Large intestine (tissue), 3 donors: ENCODE data around the gene FBXL7. TPM values are rescaled to one million over a fixed set of nuclear protein-coding genes. Genes with fewer than 3 reads are reported as not detected.

Experiments
- DNase-seq, 2 donors: peaks; one replicate each; pipeline versions ENCODE4 v3.0.0 to v3.0.0-alpha.2; 2013
- H3K27ac ChIP-seq: one replicate; pipeline ENCODE4 v1.5.1; 2013; ENCODE audit warnings: low read length
- H3K27me3 ChIP-seq: 2 replicates; pipeline ENCODE4 v1.6.1; 2013; ENCODE audit warnings: low read length; ENCODE audit not compliant: control insufficient read depth, insufficient read depth
- H3K36me3 ChIP-seq: 2 replicates; pipeline ENCODE4 v1.6.1; 2013; ENCODE audit warnings: low read length; ENCODE audit not compliant: control insufficient read depth, insufficient read depth
- H3K4me1 ChIP-seq: one replicate; pipeline ENCODE4 v1.6.1; 2013; ENCODE audit warnings: low read length; ENCODE audit not compliant: control insufficient read depth, insufficient read depth
- H3K4me3 ChIP-seq: one replicate; pipeline ENCODE4 v1.5.1; 2013; ENCODE audit warnings: low read length
- H3K9me3 ChIP-seq: one replicate; pipeline ENCODE4 v1.6.1; 2013; ENCODE audit warnings: mild to moderate bottlenecking, low read depth, low read length, moderate library complexity; ENCODE audit not compliant: control insufficient read depth
- WGBS: methylation state at CpG from one replicate; pipeline ENCODE4 v1.1.5; 2013; ENCODE audit warnings: low lambda C conversion rate; ENCODE audit not compliant: insufficient coverage; 5-methylcytosine and 5-hydroxymethylcytosine counted together
- polyA plus RNA-seq: library from polyadenylated mRNA; unstranded; fragments of 120-200 nt; gene quantifications from one replicate; pipeline ENCODE4 v1.2.1, GENCODE V29; 2013

Gene FBXL7
- polyA plus RNA-seq, 1 donor, result 7.2 TPM

DNA sequence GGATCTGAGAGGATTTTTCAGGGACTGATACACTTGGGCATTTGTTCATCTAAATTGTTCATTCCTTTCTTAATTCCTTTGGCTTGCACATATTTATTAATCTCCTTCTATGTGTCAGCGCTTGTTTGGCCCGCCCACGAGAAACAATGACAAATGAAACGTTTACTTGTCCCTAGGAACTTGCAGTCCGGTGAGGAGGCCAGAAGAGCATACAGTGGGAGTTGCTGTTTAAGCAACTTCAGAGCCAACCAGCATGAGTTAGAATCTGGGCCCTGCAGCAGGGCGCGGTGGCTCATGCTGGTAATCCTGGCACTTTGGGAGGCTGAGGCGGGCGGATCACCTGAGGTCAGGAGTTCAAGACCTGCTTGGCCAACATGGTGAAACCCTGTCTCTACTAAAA, 18.8 kb downstream of the FBXL7 start:
- Histone ChIP-seq H3K27ac (no peak overlapping the region), H3K27me3 (no peaks in the 10 kb centered on the region), H3K4me1 (no peaks in the 10 kb centered on the region), H3K4me3 (no peak overlapping the region), H3K9me3 (no peaks in the 10 kb centered on the region), H3K36me3 (no peaks in the 10 kb centered on the region)
- DNase-seq, result no peak
- WGBS, result 73% methylated on average over 4 of the region's 9 CpGs

DNA sequence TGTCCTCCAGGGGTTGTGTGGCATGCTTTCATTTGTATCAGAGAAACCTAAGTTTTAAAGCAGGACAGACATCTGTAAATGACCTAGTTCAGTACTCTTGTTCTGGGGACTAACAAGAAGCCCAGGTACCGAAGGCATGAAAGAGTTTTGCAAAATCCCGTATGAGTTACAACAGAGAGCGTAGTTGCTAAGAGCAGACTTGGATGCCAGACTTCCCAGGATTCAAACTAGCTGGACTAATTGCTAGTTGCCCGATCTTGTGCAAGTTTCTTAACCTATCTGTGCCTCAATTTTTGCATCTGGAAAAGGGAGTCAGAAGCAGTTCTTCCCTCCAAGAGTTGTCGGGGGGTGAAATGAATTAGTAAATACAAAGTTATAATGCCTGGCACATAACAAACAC, 20.9 kb downstream of the FBXL7 start:
- Histone ChIP-seq H3K9me3 (no peaks in the 10 kb centered on the region), H3K4me3 (no peak overlapping the region), H3K27me3 (no peaks in the 10 kb centered on the region), H3K36me3 (no peaks in the 10 kb centered on the region), H3K27ac (no peak overlapping the region), H3K4me1 (no peaks in the 10 kb centered on the region)
- 78% methylated on average over 3 of the region's 5 CpGs for WGBS
- no peak for DNase-seq

DNA sequence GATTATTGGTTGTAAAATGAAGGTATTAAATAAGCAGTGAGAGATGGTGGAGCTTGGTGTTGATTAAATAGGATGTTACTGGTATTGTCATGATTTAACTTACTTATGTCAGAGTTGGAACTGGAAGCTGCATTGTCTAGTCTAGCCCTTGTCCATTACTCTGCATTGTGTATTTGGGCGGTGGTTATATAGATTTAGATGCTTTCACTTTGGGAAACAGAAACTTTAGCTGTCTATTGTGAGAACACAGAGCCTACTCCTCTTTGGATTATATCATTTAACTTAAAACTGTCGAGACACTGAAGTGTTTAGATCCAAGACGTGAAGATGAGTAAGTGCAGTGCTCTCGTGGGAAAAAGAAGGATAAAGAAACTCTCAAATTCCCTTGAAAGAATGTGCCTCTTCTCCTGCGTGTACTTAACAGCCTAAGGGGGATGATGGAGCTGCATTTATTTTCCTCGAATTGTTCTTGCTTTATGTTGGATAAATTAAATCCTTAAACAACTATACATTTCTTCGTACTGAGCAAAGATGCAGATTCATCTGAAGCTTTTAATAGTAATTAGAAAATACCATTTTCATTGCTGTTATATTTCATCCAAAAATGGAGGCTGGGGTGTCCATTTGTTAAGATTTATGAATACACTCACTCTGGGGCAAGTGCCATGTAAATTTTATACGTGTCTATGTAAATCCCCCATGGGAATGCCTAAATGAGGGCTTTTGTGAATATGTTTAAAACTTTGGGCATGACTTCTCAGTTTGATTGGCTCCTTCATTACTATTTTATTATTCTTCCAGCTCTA, 21.6 kb downstream of the FBXL7 start:
- H3K27ac ChIP-seq, result no peak overlapping the region
- no peaks in the 10 kb centered on the region for H3K36me3 ChIP-seq
- 100% methylated on average over 1 of the region's 8 CpGs for WGBS
- no peaks in the 10 kb centered on the region for H3K27me3 ChIP-seq
- no peaks in the 10 kb centered on the region for H3K9me3 ChIP-seq
- DNase-seq, result no peak
- no peak overlapping the region for H3K4me3 ChIP-seq
- H3K4me1 ChIP-seq, result no peaks in the 10 kb centered on the region

DNA sequence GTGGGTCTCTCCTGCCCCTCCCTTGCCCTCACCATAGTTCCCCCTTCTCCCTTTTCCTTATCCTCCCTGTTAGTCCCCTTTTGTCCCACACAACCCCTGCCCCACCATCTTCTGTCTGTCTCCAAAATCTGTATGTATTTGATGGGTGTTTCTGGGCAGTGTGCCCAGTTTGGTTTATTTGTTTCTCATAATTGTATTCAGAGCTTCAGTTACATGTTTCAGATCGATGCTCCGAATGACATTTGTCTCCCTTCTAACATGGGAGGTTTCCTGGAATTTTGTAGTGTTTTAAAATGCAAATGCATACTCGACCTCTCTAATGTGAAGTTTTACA, 22.2 kb downstream of the FBXL7 start:
- H3K9me3 ChIP-seq, result no peaks in the 10 kb centered on the region
- no peak for DNase-seq
- H3K4me1 ChIP-seq, result no peaks in the 10 kb centered on the region
- no peaks in the 10 kb centered on the region for H3K36me3 ChIP-seq
- WGBS, result 64% methylated on average over 2 of the region's 3 CpGs
- no peak overlapping the region for H3K27ac ChIP-seq
- H3K27me3 ChIP-seq, result no peaks in the 10 kb centered on the region
- H3K4me3 ChIP-seq, result no peak overlapping the region

DNA sequence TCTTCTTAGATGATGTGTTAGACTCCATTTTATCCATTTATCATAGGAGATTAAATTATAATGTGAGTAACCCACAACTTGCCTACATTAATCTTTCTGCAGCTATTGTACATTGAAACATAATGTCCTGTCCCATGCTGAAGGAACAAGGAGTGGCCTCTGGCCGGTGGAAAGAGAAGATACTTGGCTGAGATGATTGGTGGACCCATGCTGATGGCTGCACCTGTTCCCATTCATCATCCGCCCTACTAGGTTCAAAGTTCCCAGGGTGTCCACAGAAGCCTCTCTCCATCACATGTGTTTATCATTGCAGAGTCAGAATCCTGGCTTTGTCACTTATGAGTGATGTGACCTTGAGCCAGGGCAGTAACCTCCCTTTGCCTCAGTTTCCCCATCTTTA, 24.7 kb downstream of the FBXL7 start:
- no peak overlapping the region for H3K27ac ChIP-seq
- no peaks in the 10 kb centered on the region for H3K9me3 ChIP-seq
- DNase-seq, result no peak
- no CpG with 5 or more reads among the region's 2 CpGs for WGBS
- H3K36me3 ChIP-seq, result no peaks in the 10 kb centered on the region
- H3K27me3 ChIP-seq, result no peaks in the 10 kb centered on the region
- no peaks in the 10 kb centered on the region for H3K4me1 ChIP-seq
- no peak overlapping the region for H3K4me3 ChIP-seq

DNA sequence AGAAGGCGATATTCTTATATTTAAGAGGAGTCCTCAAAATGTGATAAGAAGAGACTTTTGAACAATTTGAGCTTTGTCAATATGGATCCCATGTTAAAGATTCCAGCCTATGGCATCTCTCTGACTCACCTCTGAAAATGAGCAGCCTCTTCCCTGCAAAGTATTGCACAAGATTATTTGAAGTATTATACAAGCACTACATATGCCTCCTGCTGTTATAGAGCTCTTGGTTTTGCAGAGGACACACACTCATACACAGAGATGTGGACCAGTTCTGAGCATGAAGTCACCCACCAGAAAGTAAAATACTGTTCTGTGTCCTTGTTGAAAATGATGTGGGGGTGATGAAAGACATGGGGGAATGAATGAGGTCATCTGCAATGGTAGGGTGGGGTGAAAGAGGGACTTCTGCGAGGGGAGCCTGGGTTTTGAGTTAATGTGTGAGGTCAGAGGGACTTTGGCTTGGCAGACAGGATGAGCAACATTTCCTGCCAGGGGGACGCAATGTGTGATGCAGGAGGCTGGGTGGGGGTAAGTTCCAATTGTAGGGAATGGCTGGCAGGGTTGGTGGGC, 25.8 kb downstream of the FBXL7 start:
- Histone ChIP-seq H3K36me3 (no peaks in the 10 kb centered on the region), H3K27ac (no peak overlapping the region), H3K4me3 (no peak overlapping the region), H3K27me3 (no peaks in the 10 kb centered on the region), H3K4me1 (no peaks in the 10 kb centered on the region), H3K9me3 (no peaks in the 10 kb centered on the region)
- DNase-seq, result no peak
- 60% methylated on average over 1 of the region's 3 CpGs for WGBS

DNA sequence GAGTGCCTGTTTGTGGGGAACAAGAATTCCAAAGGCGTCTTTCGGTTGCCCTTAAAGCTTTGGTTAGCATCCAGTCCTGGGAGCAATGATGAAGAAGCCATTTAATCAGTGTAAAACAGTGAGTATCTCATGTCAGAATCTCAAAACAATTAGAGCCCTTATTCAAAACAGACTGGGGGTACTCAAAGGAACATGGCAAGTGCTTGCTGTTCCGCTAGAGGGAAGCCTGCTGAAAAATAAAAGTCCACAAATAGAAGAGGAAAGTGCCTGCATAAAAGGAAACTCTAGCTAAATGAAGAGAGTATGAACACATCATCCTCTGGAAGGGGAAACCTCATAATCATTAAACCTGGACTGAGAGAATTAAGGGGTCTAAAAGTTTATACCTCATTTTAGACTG, 26.4 kb downstream of the FBXL7 start:
- no peak for DNase-seq
- Histone ChIP-seq H3K27me3 (no peaks in the 10 kb centered on the region), H3K4me1 (no peaks in the 10 kb centered on the region), H3K9me3 (no peaks in the 10 kb centered on the region), H3K4me3 (no peak overlapping the region), H3K36me3 (no peaks in the 10 kb centered on the region), H3K27ac (no peak overlapping the region)
- no CpG with 5 or more reads among the region's 3 CpGs for WGBS

DNA sequence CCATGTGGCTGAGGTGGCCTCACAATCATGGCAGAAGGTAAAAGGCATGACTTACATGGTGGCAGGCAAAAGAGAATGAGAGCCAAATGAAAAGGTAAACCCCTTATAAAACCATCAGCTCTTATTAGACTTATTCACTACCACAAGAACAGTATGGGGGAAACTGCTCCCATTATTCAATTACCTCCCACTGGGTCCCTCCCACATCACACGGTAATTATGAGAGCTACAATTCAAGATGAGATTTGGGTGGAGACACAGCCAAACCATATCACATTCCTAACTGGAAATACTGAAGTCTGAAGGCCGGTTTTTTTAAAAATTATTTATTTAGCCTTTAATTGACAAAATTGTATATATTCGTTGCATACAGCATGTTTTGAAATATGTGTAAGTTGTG, 28.5 kb downstream of the FBXL7 start:
- no CpG with 5 or more reads among the region's 3 CpGs for WGBS
- H3K27me3 ChIP-seq, result no peaks in the 10 kb centered on the region
- no peak for DNase-seq

DNA sequence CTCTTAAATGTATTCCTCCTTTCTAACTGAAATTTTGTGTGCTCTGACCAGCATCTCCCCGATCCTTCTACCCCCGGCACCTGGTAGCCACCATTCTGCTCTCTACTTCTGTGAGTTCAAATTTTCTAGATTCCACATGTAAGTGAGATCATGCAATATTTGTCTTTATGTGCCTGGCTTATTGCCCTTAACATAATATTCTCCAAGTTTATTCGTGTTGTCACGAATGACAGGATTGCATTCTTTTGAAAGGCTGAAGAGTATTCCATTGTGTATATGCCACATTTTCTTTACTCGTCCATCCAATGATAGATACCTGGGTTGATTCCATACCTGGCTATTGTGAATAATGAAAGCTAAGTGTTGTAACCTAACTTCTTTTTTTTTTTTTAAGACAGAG, 29.0 kb downstream of the FBXL7 start:
- Histone ChIP-seq H3K27ac (no peak overlapping the region), H3K4me1 (no peaks in the 10 kb centered on the region), H3K27me3 (no peaks in the 10 kb centered on the region), H3K9me3 (no peaks in the 10 kb centered on the region), H3K36me3 (no peaks in the 10 kb centered on the region), H3K4me3 (no peak overlapping the region)
- DNase-seq, result no peak
- 100% methylated on average over 1 of the region's 5 CpGs for WGBS

More for the DNA sequence above, 28.5 kb downstream of the FBXL7 start:
- no peak overlapping the region for H3K27ac ChIP-seq
- H3K36me3 ChIP-seq, result no peaks in the 10 kb centered on the region
- no peaks in the 10 kb centered on the region for H3K4me1 ChIP-seq
- H3K9me3 ChIP-seq, result no peaks in the 10 kb centered on the region
- H3K4me3 ChIP-seq, result no peak overlapping the region

DNA sequence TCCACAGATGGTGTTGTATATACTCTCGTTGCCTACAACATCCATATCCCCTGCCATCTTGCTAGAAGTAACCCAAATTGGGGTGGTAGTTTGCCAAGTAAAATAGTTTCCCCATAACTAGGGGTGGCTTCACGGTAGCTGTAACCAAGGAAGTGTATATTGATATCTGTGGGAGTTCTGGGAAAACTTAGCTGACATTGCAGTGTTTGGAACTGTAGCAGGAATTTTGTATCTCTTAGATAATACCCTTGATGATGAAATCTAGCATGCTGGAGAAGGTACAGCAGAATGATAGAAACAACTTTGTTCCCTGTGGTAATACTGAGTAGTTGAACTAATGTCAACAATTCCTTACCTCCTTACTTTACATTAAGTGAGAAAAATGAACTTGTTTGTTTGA, 29.8 kb downstream of the FBXL7 start:
- H3K36me3 ChIP-seq, result no peaks in the 10 kb centered on the region
- H3K4me1 ChIP-seq, result no peaks in the 10 kb centered on the region
- H3K9me3 ChIP-seq, result no peaks in the 10 kb centered on the region
- no peak for DNase-seq
- no peak overlapping the region for H3K27ac ChIP-seq
- no peaks in the 10 kb centered on the region for H3K27me3 ChIP-seq
- no peak overlapping the region for H3K4me3 ChIP-seq
- no CpG with 5 or more reads among the region's 2 CpGs for WGBS
